Neural cell (in vitro differentiated cells): Measurements from ENCODE around the gene D2HGDH.

Experiments used
- EP300 ChIP-seq: fragments of 450-650 bp; conservative IDR thresholded peaks from 2 replicates; pipeline ENCODE4 v1.6.1; 2014; ENCODE audit warnings: antibody characterized with exemption, mild to moderate bottlenecking, moderate library complexity; ENCODE audit not compliant: poor library complexity, severe bottlenecking
- EZH2 ChIP-seq: fragments of 200-600, 300-800 bp; shearing (Covaris generic), sonication (generic); IDR thresholded peaks from 2 replicates; pipeline ENCODE4 v1.6.1; 2014; ENCODE audit warnings: antibody characterized with exemption, low read length, borderline replicate concordance, mild to moderate bottlenecking; ENCODE audit not compliant: insufficient read depth, poor library complexity, severe bottlenecking
- MXI1 ChIP-seq: fragments of 450-650 bp; conservative IDR thresholded peaks from 2 replicates; pipeline ENCODE4 v1.6.1; 2014; ENCODE audit warnings: antibody characterized with exemption, mild to moderate bottlenecking; ENCODE audit not compliant: poor library complexity, severe bottlenecking
- POLR2AphosphoS5 ChIP-seq: IDR thresholded peaks from 2 replicates; pipeline ENCODE4 v1.6.1; 2012
- RAD21 ChIP-seq: fragments of 450-650 bp; conservative IDR thresholded peaks from 2 replicates; pipeline ENCODE4 v1.6.1; 2014; ENCODE audit warnings: antibody characterized with exemption, mild to moderate bottlenecking, moderate library complexity
- SMC3 ChIP-seq: fragments of 450-650 bp; conservative IDR thresholded peaks from 2 replicates; pipeline ENCODE4 v1.6.1; 2014; ENCODE audit warnings: antibody characterized with exemption, mild to moderate bottlenecking, moderate library complexity; ENCODE audit not compliant: poor library complexity
- TF ChIP-seq, protein P1 (sequence below): fragments of 450-650 bp; IDR thresholded peaks from 2 replicates; pipeline ENCODE4 v1.5.1; 2014; ENCODE audit warnings: antibody characterized with exemption, mild to moderate bottlenecking, moderate library complexity; ENCODE audit not compliant: poor library complexity, severe bottlenecking
- TF ChIP-seq, protein P2 (sequence below): IDR thresholded peaks from 2 replicates; pipeline ENCODE4 v1.6.1; 2012; ENCODE audit warnings: borderline replicate concordance

DNA sequence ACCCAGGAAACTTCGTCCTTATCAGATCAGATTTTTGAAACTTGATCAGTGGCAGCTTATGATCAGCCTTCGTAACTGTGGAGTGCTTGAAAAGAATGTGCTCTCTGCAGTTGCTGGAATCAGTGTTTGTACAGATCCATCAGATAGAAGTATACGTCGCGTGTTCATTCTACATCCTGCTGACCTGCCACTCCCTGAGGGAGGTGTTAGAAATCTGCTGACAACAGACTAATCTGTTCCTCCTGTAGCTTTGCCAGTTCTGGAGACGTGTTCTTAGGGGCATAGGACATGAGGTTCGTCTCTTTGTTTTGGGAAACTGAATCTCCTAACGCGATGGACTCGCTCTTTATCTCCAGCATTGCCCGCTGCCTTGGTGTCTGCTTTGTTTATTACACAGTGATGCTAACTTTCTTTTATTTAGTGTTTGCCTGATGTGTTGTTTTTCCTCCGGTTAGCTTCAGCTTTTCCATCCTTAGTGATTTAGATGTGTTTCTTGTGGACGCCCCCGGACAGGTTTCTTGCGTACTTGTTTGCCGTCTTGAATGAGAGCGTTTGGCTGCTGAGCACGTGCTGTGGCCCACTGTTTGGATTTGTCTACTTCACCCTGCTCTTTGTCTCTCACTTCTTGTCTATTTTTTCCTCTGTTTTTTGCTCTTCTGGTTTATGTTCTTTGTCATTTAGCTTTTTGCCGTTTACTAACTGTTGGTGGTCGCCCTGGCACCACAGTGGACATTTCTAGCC is 24.8 kb downstream of the D2HGDH start:
- TF ChIP-seq POLR2AphosphoS5 (no peak), EP300 (no peak), EZH2 (no peak), RAD21 (no peak), MXI1 (no peak), SMC3 (no peak)
- TF ChIP-seq, protein P1, sequence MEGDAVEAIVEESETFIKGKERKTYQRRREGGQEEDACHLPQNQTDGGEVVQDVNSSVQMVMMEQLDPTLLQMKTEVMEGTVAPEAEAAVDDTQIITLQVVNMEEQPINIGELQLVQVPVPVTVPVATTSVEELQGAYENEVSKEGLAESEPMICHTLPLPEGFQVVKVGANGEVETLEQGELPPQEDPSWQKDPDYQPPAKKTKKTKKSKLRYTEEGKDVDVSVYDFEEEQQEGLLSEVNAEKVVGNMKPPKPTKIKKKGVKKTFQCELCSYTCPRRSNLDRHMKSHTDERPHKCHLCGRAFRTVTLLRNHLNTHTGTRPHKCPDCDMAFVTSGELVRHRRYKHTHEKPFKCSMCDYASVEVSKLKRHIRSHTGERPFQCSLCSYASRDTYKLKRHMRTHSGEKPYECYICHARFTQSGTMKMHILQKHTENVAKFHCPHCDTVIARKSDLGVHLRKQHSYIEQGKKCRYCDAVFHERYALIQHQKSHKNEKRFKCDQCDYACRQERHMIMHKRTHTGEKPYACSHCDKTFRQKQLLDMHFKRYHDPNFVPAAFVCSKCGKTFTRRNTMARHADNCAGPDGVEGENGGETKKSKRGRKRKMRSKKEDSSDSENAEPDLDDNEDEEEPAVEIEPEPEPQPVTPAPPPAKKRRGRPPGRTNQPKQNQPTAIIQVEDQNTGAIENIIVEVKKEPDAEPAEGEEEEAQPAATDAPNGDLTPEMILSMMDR = no peak
- TF ChIP-seq, protein P2, sequence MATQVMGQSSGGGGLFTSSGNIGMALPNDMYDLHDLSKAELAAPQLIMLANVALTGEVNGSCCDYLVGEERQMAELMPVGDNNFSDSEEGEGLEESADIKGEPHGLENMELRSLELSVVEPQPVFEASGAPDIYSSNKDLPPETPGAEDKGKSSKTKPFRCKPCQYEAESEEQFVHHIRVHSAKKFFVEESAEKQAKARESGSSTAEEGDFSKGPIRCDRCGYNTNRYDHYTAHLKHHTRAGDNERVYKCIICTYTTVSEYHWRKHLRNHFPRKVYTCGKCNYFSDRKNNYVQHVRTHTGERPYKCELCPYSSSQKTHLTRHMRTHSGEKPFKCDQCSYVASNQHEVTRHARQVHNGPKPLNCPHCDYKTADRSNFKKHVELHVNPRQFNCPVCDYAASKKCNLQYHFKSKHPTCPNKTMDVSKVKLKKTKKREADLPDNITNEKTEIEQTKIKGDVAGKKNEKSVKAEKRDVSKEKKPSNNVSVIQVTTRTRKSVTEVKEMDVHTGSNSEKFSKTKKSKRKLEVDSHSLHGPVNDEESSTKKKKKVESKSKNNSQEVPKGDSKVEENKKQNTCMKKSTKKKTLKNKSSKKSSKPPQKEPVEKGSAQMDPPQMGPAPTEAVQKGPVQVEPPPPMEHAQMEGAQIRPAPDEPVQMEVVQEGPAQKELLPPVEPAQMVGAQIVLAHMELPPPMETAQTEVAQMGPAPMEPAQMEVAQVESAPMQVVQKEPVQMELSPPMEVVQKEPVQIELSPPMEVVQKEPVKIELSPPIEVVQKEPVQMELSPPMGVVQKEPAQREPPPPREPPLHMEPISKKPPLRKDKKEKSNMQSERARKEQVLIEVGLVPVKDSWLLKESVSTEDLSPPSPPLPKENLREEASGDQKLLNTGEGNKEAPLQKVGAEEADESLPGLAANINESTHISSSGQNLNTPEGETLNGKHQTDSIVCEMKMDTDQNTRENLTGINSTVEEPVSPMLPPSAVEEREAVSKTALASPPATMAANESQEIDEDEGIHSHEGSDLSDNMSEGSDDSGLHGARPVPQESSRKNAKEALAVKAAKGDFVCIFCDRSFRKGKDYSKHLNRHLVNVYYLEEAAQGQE = no peak
